8988T (cell line): ENCODE measurements around the gene KCTD17.

Experiments
- DNase-seq: peaks from one replicate; pipeline ENCODE4 v3.0.0; 2011

The KCTD17 gene

GRCh38 chr22:37021710-37022482 lies 29.6 kb upstream of the KCTD17 start:
- DNase-seq: no peak

- DNase-seq: no peak
Observed at GRCh38 chr22:37022483-37023337, 28.8 kb upstream of the KCTD17 start.

DNA sequence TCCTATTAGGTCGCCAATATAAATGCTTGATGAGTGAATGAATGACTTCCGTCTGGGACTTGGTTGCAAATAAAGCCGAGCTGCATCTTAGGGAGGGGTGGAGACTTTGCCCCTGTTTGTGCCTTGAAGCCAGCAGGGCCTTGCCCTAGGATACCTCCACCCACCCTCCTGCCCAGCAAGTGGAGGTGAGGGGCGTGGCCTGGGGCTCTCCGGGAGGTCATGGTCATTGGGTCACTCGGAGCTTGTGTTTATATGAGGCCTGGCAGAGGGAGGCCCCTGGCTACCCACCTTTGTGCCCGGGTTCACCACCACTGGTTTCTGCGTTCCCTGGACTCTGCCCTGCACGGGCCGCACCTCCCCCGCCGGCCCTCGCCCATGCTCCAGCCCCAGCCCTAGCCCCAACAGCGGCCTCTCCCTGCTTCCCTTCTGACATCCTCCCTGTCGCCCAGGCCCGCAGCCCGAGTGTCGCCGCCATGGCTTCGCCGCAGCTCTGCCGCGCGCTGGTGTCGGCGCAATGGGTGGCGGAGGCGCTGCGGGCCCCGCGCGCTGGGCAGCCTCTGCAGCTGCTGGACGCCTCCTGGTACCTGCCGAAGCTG lies 27.7 kb upstream of the KCTD17 start:
- no peak for DNase-seq

DNA sequence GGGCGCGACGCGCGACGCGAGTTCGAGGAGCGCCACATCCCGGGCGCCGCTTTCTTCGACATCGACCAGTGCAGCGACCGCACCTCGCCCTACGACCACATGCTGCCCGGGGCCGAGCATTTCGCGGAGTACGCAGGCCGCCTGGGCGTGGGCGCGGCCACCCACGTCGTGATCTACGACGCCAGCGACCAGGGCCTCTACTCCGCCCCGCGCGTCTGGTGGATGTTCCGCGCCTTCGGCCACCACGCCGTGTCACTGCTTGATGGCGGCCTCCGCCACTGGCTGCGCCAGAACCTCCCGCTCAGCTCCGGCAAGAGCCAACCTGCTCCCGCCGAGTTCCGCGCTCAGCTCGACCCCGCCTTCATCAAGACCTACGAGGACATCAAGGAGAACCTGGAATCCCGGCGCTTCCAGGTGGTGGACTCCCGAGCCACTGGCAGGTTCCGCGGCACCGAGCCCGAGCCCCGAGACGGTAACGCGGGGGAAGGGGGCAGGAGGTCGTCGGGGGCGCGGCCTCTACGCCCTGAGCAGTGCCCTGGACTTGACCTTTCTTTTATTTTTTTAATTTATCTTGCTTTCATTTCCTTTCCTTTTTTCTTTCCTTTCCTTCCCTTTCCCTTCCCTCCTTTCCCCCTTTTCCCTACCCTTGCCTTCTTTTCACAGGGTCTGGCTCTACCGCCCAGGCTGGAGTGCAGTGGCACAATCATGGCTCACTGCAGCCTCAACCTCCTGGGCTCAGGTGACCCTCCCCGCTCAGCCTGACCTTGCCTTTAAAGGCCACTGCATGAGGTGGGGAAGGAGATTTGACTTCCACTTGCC lies 27.0 kb upstream of the KCTD17 start:
- DNase-seq: no peak

DNA sequence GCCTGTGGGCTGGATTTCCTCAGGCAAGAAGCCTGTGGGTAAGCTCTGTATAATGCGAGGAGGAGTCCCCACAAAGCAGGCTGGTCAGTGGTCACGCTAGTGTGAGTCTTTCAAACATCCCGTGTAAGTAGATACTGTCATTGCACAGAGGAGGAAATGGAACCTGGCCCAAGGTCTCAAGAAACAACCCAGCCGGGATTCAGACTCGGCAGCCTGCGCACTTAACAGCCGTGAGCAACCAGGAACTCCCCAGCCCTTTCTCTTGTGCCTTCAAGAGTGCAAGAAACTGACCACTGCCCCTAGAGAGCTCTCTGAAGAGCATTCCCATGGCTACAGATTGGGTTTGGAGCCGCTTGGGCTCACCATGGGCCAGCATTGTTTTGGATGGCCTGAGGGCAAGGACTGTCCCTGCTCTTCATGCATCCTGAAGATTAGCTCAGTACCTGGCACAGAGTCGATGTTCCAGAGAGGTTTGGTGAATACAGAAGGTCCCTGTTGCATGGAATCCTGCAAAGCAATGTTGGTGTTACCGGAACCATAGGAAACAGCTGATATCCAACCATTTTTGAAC lies 26.0 kb upstream of the KCTD17 start:
- DNase-seq: no peak

GRCh38 chr22:37026325-37026724 lies 25.2 kb upstream of the KCTD17 start:
- no peak for DNase-seq

- no peak for DNase-seq
Observed at GRCh38 chr22:37027556-37027955, 24.0 kb upstream of the KCTD17 start.

- DNase-seq: no peak
Observed at GRCh38 chr22:37028692-37029674, 22.6 kb upstream of the KCTD17 start.

- no peak for DNase-seq
Observed at GRCh38 chr22:37030560-37031281, 20.8 kb upstream of the KCTD17 start.

DNA sequence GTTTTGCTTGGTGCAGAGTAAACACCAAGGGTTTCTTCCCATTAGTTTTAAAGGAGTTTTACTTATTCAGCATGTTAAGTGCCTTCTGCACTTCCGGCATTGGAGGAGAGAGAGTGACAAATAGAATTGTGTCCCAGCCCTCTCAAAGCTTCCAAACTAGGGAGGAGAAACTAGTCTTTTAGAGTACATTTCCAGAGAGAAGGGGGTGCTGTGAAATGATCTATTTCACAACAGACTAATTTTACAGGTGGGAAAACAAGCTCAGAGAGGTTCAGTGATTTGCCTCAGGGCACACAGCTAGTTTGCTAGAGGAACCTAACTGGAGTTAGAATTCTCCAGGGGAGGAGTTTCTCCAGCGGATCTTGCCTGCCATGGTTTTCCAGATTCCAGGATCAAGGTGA lies 19.4 kb upstream of the KCTD17 start:
- DNase-seq: no peak

DNA sequence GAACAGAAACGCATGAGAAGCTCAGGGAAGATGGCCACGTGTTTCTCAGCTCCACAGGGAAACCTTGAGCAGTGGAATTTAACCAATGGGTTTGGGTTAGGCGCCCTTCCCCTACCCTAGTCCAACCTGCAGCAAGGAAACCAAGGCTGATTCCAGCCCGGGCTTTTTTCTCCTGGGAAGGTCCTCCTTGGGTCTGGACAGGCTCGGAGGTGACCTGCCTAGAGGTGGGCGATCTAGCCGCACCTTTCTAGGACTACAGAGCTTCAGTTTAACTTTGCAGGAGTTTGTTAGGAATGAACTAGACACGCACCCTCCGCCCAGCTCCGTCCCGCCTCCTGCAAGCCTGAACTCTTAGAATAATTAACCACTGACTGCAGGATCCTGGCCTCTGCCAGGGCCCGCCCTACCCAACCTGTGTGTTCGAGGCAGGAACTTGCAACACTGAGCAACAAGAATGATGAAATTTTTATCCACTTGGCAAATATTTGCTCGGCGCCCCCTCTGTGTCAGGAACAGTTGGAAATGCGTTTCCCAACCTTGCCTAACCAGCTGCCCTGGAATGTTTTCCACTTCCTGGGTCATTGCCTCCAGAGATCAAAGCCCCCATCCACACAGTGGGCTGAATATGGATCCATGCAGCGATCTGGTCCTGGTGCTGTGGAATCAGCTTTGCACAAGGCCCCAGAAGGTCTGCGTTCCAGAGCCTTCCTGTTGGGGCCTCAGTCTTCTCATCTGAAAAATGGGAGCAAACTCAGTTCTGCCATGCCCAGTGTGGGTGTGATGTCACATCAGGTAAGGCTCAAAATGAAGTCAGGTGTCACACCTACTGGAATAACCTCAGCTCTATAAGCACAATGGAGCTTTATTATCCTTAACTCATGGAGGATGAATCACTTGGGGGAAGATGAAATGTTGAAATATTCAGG lies 18.7 kb upstream of the KCTD17 start:
- no peak for DNase-seq

GRCh38 chr22:37033605-37034430 lies 17.7 kb upstream of the KCTD17 start:
- DNase-seq: no peak

DNA sequence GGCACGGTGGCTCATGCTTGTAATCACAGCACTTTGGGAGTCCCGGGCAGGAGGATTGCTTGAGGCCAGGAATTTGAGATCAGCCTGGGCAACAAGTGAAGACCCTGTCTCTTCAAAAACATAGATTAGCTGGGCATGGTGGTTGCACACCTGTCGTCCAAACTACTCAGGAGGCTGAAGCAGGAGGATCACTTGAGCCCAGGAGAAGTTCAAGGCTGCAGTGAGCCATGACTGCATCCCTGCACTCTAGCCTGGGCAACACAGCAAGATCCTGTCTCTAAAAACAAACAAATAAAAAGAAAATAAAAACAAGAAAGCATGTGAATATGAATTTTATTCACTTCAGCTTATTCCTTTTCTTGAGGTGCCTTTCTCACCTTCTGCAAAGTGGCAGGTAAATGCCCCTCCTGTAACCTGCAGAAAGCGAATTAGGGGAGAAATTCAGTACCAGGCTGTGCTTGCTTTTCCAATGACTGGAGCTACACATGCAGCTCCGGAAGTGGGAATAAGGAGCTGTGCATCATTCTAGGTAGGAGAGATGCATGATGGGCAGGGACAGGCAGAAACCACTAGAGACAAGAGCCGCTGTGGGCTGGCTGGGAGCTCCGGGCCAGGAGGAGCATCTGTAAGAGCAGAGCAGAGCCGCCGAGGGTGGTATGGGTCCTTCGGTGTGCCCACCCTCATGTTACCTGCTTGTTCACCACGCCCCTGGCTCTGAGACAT lies 14.7 kb upstream of the KCTD17 start:
- no peak for DNase-seq

GRCh38 chr22:37037669-37038068 lies 13.9 kb upstream of the KCTD17 start:
- no peak for DNase-seq

- DNase-seq: no peak
Observed at GRCh38 chr22:37039466-37039865, 12.1 kb upstream of the KCTD17 start.

DNA sequence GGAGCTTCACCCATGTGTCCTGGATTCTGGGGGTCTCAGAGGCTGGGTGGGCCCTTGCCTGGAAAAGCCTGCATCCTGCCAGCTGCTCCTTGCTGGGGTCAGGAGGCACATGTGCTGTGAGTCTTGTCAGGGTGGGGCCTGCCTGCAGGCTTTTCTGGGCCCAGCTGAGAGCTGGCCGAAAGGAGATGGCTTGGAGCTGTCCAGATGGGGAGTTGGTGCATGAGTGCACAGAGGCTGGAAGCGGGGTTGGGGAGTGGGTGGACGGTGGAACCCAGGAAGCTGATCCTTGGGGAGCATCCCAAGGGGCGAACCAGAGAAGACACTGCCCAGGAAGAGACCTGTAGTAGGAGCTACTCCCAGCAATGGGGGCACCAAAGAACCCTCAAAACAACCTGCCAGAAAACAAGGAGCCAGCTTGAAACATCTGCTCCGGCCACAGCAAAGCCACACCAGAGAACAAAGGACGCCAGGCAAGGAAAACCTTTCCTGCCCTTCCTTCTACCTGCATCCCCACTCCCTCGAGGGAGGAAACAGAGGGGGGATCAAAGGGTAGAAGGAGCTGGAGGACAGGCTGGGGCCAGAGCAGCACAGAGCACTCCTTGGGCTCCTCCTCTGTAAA lies 8.2 kb upstream of the KCTD17 start:
- no peak for DNase-seq

DNA sequence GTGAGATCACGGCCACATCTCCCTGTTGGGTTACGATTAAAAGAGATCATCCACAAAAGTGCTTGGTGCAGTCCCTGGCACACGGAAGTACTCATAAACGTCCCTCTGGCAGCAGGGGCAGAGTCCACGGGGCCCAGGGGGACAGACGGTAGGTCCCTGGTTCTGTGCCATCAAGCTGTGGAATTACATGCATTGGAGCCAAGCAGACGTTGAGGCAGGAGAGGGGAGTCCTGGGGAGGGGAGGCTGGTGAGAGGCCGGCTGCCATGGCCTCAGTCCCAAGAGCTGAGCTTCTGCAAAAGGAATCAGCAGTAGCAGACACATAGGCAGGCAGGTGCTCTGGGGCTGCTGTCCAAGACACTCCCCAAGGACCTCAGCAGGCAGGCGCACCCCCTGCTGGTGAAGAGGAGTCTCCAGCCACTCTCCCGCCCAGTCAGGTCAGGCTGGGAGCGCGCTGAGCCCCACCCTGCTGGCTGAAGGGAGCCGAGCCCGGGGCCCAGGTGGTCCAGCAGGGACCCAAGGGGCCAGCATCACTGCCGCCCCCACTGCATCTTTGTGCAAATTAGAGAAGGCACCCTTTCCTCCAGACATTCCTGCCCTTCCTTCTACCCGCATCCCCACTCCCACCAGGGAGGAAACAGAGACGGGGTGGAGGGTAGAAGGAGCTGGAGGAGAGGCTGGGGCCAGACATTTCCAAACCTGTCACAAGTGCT lies 7.6 kb upstream of the KCTD17 start:
- peak; percentile 88 for DNase-seq
